NT2/D1 (cell line): Measurements from ENCODE around the gene RTN4.

ENCODE experiments used
- SUZ12 ChIP-seq: IDR thresholded peaks from 2 replicates; pipeline ENCODE4 v1.6.1; 2011; ENCODE audit not compliant: insufficient read length, insufficient read depth; ENCODE audit errors: extremely low read depth
- ZNF274 ChIP-seq: IDR thresholded peaks from 2 replicates; pipeline ENCODE4 v1.6.1; 2011; ENCODE audit warnings: mild to moderate bottlenecking, low read depth, low read length

DNA sequence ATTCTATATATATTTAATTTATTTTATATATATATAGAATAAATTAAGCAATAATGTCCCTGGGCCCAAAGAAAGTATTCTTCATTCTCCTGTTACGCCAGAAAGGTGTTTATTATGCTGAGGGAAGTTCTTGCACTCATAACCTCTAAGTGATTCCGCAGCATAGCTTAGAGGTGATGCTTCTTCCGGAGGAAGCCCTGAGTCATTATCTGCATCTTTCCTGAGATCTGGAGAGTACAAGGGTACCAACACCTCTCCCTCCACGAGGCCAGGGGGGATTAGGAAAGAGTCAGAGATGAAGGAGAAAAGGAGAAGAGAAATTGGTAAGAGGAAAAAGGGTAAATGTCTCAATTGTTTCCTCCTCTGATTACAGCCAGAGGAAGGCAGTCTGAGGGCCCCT is 43.1 kb upstream of the RTN4 start:
- no peak for TF ChIP-seq SUZ12
- no peak for TF ChIP-seq ZNF274
